Esophagus muscularis mucosa (tissue), 4 donors: ENCODE measurements around the gene NCKAP5.

Experiments
- CTCF ChIP-seq, 3 experiments: fragments of 200-600 bp in 2 of 3; fragments of 450-650 bp in 1 of 3; sonication (generic) in 2 of 3; IDR thresholded peaks; one replicate each; pipeline ENCODE4 v1.5.1; 2017 to 2019; ENCODE audit warnings: antibody characterized with exemption in 3 of 3, mild to moderate bottlenecking in 2 of 3, moderate library complexity in 1 of 3
- EP300 ChIP-seq: sonication (generic); formaldehyde crosslinking; IDR thresholded peaks from one replicate; pipeline ENCODE4 v1.6.1; 2017; ENCODE audit warnings: antibody characterized with exemption
- POLR2A ChIP-seq: fragments of 450-650 bp; IDR thresholded peaks from one replicate; pipeline ENCODE4 v1.6.1; 2017; ENCODE audit warnings: antibody characterized with exemption, moderate library complexity, mild to moderate bottlenecking, low read depth

GRCh38 chr2:133571249-133571648, 3.0 kb upstream of the NCKAP5 start:
- TF ChIP-seq CTCF (IDR thresholded peaks at IDR 0.05) (no peak), POLR2A (no peak), EP300 (no peak)
